Islet precursor cell (in vitro differentiated cells): ENCODE data around the gene SMCO2.
A peak's percentile ranks its signal among the peaks of the same experiment; 100 is the strongest.
"Not testable (repeated sequence)": the region's sequence is repeated elsewhere in the genome, so short reads cannot be mapped to it uniquely, and the experiment has no call there.

Source experiments
- DNase-seq: peaks from one replicate; pipeline ENCODE4 v3.0.0-alpha.2; 2018

SMCO2 gene

GRCh38 chr12:27530157-27530922, 83.8 kb downstream of the SMCO2 start:
- DNase-seq, result no peak

GRCh38 chr12:27531896-27532295, 85.4 kb downstream of the SMCO2 start:
- peak; percentile 9 for DNase-seq

- peak; percentile 55 for DNase-seq
These were observed 87.7 kb downstream of the SMCO2 start for GRCh38 chr12:27534060-27534764.

- DNase-seq, result no peak
These were observed 88.2 kb downstream of the SMCO2 start for GRCh38 chr12:27534765-27535161.

GRCh38 chr12:27535318-27535717, 88.8 kb downstream of the SMCO2 start:
- peak; percentile 28 for DNase-seq

- peak; percentile 33 for DNase-seq
These were observed 91.5 kb downstream of the SMCO2 start for GRCh38 chr12:27537855-27538675.

GRCh38 chr12:27539191-27539631, 92.7 kb downstream of the SMCO2 start:
- DNase-seq, result peak; percentile 27

- peak; percentile 85 for DNase-seq
These were observed 94.6 kb downstream of the SMCO2 start for GRCh38 chr12:27541031-27541719.

- DNase-seq, result no peak
These were observed 96.1 kb downstream of the SMCO2 start for GRCh38 chr12:27542628-27543027.

- not testable (repeated sequence) for DNase-seq
These were observed 98.3 kb downstream of the SMCO2 start for GRCh38 chr12:27544858-27545257.

- DNase-seq, result no peak
These were observed 99.1 kb downstream of the SMCO2 start for GRCh38 chr12:27545665-27546064.

- DNase-seq, result no peak
These were observed 101.1 kb downstream of the SMCO2 start for GRCh38 chr12:27547592-27547991.

- DNase-seq, result no peak
These were observed 102.0 kb downstream of the SMCO2 start for GRCh38 chr12:27548301-27549199.

GRCh38 chr12:27549236-27549800, 102.8 kb downstream of the SMCO2 start:
- DNase-seq, result no peak

GRCh38 chr12:27549801-27550652, 103.5 kb downstream of the SMCO2 start:
- DNase-seq, result peak; percentile 73

GRCh38 chr12:27550653-27550975, 104.1 kb downstream of the SMCO2 start:
- no peak for DNase-seq

- DNase-seq, result no peak
These were observed 104.8 kb downstream of the SMCO2 start for GRCh38 chr12:27551172-27551840.
